ENCODE results near the gene TP53RK. TPM values are rescaled to one million over a fixed set of nuclear protein-coding genes. Genes with fewer than 3 reads are reported as not detected.

The TP53RK gene
- polyA plus RNA-seq, 4 donors = 13.5 to 20.0 (median 17.1) TPM

GRCh38 chr20:46708172-46708860 lies 19.1 kb upstream of the TP53RK start:
- DNase-seq (ENCODE audit: low read depth in 4 of 4, low spot score in 2 of 4) = no peak

DNA sequence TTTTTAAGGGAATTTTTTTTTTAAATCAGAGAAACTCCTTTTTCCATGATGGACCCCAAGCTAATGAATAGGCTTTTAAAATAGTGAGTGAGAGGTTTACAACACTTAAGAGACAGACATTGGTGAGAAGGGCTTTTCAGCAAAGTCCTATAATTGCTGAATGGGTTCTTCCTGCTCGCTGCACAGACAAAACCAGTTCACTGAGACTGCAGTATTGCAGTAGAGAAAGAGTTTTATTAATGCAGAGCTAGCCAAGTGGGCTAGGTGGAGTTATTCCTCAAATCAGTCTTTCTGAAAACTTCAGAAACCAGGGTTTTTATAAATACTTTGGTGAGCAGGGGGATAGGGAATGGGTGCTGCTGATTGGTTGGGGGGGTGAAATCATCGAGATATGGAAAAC lies 17.0 kb upstream of the TP53RK start:
- no peak for DNase-seq (ENCODE audit: low read depth in 4 of 4, low spot score in 2 of 4)

DNA sequence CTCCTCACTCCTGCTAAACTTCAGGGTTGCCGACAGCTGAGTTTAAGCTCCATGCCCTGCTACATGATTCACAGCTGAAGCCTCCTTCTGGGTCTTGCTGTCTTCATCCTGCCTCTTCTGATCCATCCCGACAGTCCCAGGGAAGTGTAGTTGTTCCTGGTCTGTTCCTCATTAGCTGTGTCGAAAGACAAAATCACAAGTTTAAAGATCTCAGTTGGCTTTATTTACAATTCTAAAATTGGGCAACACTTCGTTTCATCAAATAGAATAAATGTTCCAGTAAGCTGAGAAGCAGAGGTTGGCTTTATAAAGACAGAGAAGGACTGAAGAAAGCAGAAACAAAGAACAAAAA lies 16.1 kb upstream of the TP53RK start:
- DNase-seq (ENCODE audit: low read depth in 4 of 4, low spot score in 2 of 4) = no peak

- DNase-seq (ENCODE audit: low read depth in 4 of 4, low spot score in 2 of 4) = no peak
Observed at GRCh38 chr20:46704714-46705377, 15.6 kb upstream of the TP53RK start.

DNA sequence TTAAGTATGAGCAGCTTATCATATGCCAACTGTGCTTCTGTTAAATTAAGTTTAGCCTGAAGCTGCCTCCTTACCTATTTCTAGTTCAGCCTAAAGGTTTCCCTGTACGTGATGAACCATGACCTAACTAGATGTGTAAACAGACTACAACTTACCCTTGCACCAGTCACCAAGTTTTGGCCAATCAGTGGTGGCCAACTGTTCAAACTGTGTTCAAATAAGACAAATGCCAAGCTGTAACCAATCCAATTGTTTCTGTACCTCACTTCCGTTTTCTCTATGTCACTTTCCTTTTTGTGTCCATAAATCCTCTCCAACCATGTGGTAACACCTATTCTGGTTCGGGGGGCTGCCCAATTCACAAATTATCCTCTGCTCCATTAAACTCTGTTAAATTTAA lies 14.2 kb upstream of the TP53RK start:
- DNase-seq (ENCODE audit: low read depth in 4 of 4, low spot score in 2 of 4) = no peak

- DNase-seq (ENCODE audit: low read depth in 4 of 4, low spot score in 2 of 4) = no peak
Observed at GRCh38 chr20:46702447-46703203, 13.4 kb upstream of the TP53RK start.

DNA sequence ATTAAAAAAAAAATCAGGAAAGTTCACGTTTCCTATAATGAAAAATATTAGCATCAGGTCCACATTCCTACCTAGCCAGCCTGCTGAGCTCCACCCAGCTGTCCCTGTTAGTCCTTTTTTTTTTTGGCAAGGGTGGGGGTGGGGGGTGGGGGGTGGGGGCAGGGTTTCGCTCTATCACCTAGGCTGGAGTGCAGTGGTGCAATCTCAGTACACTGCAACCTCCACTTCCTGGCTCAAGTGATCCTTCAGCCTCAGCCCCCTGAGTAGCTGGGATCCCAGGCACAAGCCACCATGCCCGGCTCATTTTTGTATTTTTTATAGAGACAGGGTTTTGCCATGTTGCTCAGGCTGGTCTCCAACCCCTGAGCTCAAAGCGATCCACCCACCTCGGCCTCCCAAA lies 12.7 kb upstream of the TP53RK start:
- DNase-seq (ENCODE audit: low read depth in 4 of 4, low spot score in 2 of 4) = no peak

DNA sequence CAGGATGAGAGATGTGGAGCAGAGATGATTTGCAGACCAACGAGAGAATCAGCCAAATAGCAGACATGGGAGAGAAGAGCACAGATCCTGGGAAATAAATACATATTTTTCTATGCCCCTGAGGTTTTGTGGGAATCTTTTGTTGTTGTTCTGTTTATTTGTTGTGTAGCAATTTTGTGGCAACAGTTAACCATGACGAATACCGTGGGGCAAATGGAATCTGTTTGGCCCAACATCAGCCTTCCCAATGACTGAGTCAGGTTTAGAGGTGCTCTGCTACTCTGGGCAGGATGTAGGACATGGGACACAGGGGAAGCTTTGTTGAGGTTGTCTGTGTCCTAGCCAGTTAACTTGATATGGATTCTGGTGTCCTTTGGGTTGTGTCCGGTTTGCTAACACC lies 12.3 kb upstream of the TP53RK start:
- no peak for DNase-seq (ENCODE audit: low read depth in 4 of 4, low spot score in 2 of 4)

DNA sequence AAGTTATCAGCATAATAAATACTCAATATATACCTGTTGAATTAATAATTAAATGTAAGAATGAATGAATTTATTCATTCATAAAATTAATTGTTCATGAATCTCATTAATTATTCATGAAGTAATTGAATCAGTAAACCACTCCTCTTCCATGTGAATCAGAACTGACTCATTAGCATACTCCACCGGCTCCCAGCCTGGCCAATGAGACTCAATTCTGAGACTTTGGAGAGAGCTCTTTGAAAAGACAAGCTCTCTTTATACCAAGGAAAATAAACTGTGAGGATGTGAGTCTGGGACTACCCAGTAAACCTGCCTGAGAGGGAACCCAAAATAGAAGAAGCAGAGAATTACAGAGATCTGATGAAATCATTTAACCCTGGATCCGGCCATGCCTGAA lies 11.8 kb upstream of the TP53RK start:
- DNase-seq (ENCODE audit: low read depth in 4 of 4, low spot score in 2 of 4) = no peak

- no peak for DNase-seq (ENCODE audit: low read depth in 4 of 4, low spot score in 2 of 4)
Observed at GRCh38 chr20:46700481-46700880, 11.2 kb upstream of the TP53RK start.

- no peak for DNase-seq (ENCODE audit: low read depth in 4 of 4, low spot score in 2 of 4)
Observed at GRCh38 chr20:46699651-46700359, 10.6 kb upstream of the TP53RK start.

- DNase-seq (ENCODE audit: low read depth in 4 of 4, low spot score in 2 of 4) = no peak
Observed at GRCh38 chr20:46698788-46699187, 9.5 kb upstream of the TP53RK start.

GRCh38 chr20:46696791-46697279 lies 7.6 kb upstream of the TP53RK start:
- DNase-seq (ENCODE audit: low read depth in 4 of 4, low spot score in 2 of 4) = no peak

- no peak for DNase-seq (ENCODE audit: low read depth in 4 of 4, low spot score in 2 of 4)
Observed at GRCh38 chr20:46695892-46696291, 6.6 kb upstream of the TP53RK start.

GRCh38 chr20:46694484-46694883 lies 5.2 kb upstream of the TP53RK start:
- DNase-seq (ENCODE audit: low read depth in 4 of 4, low spot score in 2 of 4) = no peak

DNA sequence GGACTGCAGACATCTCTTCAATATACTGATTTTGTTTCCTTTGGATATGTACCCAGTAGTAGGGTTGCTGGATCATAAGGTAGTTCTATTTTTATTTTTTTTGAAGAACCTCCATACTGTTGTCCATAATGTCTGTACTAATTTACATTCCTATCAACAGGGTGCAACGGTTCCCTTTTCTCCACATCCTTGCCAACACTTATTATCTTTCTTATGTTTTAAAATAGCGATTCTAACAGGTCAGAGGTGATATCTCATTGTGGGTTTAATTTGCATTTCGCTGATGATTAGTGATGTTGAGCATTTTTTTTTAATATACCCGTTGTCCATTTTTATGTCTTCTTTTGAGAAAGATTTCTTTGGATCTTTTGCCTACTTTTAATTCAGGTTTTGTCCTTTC lies 2.0 kb upstream of the TP53RK start:
- DNase-seq (ENCODE audit: low read depth in 4 of 4, low spot score in 2 of 4) = no peak

DNA sequence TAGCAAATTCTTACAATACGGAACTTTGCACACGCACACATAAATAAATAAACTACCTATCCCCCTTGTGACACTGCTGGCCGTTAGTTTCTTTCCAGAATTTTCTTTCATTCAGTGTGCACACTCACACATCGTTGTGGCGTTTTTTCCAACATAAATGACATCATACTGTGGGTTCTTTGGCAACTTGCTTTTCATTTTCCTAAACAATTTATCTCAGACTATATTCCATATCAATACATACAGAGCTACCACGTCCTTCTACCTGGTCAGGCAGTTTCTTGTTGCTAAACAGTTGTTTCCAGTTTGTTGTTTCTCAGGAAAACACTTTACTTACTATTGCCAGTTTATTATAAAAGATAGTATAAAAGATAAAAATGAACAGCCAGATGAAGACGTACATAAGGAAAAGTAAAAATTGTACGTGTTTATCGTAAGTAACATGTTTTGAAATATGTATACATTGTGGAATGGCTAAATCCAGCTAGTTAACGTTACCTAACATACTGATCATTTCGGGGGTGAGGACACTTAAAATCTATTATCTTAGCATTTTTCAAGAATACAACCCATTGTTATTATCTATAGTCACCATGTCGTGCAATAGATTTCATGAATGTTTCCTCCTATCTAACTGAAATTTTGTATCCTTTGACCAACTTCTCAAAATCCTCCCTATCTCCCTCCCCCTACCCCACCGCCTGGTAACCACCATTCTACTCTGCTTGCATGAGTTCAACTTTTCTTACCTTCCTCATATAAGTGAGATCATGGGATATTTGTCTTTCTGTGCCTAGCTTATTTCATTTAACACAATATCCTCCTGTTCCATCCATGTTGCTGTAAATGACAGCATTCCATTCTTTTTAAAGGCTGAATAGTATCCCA lies 1.2 kb upstream of the TP53RK start:
- no peak for DNase-seq (ENCODE audit: low read depth in 4 of 4, low spot score in 2 of 4)

DNA sequence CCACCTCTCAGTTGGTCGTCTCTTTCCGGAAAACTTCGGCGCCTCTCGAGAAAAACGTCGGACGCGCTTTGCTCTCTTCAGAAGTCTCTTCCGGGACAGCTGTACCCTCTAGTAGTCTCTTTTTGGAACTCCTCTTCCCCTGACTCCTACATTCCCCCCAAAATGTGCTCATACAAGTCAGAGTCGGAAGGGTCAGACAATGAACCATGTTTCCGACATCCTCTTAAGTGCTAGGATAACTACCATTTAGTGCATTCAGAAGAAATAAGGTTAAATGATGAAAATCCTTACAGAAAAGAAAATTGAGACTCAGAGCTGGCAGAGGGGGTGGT lies 476 bp upstream of the TP53RK start:
- no peak for DNase-seq (ENCODE audit: low read depth in 4 of 4, low spot score in 2 of 4)

DNA sequence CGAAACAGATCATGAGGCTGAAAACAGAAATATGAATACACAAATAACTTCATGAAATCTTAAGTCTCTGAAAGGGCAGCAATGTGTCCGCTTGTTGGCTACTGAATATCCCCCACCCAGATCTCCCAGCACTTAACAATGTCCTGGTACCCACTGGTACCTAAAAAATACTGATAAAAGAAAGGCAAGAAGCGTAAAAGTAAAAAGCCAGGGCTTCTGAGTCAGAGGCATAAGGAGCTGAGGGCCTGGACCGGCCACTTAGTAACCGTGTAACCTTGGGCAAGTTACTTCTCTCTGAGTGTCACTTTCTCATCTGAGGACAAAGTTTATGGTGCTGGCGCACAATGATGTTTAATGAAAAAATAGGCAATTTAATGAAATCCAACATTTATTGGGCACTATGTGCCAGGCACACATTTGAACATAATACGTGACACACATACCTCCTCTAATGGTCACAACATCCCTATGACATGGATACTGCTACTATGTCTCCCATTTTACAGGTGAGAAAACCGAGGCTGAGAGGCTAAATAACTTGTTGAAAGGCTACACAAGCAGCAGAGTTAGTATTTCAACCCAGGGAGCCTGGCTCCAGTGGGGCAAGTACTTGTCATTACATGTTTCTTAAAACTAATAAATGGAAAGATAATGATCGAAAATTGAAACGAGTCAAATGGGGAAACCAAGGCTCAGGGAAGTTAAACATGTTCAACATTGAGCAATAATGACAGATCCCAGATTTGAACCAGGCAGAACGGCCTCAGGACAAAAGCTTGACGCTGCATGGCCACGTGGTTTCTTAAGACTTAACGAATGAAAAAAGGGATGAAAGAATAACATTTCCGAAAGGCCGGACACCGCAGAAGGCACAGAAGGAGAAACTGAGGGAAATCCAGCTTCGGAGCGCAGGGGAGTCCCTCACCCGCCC lies 828 bp downstream of the TP53RK start:
- no peak for DNase-seq (ENCODE audit: low read depth in 4 of 4, low spot score in 2 of 4)

Measured in left renal cortex interstitium (tissue), 4 donors.